HG03571 (cell line): ENCODE measurements around the gene TM4SF5.

ENCODE experiments used
- ATAC-seq: cut with Tn5 transposase; IDR thresholded peaks from one replicate; pipeline ENCODE4 v1.9.1; 2021; ENCODE audit not compliant: unreplicated experiment

The TM4SF5 gene

DNA sequence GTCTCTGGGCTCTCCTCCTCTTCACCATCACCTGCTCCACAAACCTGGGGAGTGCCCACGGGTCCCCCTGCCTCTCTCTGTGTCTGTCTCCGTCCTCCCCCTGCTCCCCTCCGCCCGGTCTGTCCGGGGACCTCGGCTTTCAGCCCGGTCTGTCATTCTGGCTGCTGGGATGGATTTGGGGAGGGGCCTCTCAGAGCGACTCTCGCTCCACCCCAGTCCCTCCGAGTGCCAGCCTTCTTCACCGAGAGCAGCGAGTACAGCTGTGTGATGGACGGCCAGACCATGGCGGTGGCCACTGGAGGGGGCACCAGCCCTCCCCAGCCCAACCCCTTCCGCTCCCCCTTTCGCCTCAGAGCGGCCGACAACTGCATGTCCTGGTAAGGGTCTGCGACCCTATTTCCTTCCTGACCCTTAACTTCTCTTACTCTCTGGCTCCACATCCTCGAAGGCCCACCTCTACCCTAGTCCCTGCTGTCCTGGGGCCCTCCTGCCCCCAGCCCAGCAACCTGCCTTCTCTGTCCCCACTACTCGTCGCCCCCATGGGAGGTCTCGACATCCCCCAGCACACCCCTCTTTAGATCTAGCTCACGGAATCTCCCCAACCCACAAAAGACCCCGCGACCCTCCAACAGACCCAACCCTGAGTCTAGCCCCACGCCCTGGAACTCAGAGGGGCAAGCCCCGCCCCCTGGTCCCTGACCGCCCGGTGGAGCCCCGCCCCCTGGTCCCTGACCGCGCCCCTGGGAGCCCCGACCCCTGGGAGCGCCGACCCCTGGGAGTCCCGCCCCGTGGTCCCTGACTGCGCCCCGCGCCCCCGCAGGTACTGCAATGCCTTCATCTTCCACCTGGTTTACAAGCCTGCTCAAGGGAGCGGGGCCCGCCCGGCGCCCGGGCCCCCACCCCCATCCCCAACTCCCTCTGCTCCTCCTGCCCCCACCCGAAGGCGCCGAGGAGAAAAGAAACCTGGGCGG is 26.4 kb upstream of the TM4SF5 start:
- no peak for ATAC-seq

DNA sequence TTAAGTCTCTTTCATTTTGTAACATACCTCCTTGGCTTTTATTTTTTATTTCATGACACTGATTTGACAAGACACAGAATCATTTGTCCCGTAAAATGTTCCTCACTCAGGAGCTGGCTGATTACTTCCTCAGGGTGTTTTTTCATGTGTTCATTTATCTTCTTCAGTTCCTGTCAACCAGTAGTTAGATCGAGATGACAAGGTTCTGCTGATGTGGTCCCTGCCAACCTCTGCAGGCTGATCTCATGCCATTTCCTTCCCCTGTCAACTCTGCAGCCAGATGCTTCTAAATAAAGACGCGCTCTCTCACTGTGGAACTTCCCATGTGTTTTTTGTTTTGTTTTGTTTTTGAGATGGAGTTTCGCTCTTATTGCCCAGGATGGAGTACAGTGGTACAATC is 23.8 kb upstream of the TM4SF5 start:
- ATAC-seq, result no peak

DNA sequence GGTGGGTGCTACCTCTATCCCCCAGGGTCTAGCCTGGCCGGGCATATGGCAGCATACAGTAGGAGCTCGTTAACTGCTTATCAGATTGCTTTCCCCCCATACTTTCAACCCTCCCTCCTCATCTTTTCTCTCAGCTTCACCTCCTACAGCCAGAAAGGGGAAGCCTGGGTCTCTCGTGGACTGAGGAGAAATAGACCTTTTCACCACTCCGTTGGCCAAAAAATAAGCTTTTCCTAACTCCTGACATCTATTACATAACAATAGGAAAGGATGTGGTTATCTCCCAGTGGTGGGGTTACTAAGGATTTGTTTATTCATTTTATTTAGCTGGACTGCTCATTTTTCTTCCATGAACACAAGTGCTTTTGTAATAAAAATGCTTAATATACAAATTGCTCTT is 23.0 kb upstream of the TM4SF5 start:
- ATAC-seq, result no peak

DNA sequence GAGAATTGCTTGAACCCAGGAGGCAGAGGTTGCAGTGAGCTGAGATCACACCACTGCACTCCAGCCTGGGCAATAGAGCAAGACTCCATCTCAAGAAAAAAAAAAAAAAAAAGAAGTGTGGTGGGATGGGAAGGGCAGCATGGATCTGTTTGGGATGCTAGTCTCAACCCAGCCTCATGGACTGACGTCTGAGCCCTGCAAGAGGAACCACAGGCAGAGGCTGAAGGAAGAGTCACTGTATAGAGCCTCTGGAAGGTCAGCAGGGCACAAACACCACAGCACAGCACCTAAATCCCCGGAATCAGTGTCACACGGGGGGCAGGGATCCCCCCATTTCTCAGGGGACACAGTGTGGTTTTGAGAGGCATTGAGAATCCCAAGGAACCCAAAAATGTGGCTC is 21.1 kb upstream of the TM4SF5 start:
- ATAC-seq, result no peak

DNA sequence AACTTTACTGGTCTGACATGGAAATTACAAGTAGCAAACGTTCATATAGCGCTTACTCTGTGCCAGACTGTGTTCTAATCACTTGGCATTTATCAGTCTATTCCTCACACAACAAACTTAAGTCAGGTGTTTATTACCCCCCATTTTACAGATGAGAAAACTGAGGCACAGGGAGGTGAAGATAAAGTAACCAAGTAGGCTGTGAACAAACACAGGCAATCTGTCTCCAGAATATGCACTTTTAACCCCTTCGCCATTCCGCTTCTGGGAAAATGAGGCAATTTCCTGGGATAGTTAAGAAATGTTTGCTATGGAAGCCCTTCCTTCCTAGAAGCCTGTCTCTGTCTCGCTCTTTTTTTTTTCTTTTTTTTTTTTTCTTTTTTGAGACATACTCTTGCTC is 19.8 kb upstream of the TM4SF5 start:
- no peak for ATAC-seq

DNA sequence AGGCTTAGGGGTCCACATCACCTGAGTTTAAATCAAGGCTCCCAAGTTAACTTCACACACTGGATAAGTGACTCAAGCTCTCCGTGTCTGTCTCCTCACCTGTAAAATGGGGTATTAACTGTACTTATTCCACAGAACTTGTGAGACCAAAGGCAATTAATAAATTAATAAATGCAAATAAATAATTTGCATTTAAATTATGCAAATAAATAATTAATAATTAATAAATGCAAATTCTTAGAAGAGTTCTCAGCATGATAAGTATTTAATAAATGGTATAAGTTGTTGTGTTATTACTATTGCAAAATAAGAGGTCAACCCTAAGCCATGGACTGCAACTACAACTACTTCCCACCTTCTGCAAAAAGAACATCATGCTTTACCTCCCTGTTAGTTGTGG is 18.3 kb upstream of the TM4SF5 start:
- ATAC-seq, result no peak

DNA sequence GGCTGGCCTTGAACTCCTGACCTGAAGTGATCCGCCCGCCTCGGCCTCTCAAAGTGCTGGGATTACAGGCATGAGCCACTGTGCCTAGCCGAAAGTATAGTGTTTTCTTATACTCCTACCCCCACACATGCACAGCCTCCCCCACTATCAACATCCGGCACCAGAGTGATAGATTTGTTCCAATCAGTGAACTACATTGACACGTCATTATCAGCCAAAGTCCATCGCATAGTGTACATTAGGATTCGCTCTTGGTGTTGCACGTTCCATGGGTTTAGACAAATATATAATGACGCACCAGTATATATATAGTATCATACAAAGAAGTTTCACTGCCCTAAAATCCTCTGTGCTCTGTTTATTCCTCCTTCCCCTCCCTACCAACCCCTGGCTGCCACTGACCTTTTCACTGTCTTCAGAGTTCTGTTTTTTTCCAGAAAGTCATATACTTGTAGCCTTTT is 11.9 kb upstream of the TM4SF5 start:
- ATAC-seq, result no peak

DNA sequence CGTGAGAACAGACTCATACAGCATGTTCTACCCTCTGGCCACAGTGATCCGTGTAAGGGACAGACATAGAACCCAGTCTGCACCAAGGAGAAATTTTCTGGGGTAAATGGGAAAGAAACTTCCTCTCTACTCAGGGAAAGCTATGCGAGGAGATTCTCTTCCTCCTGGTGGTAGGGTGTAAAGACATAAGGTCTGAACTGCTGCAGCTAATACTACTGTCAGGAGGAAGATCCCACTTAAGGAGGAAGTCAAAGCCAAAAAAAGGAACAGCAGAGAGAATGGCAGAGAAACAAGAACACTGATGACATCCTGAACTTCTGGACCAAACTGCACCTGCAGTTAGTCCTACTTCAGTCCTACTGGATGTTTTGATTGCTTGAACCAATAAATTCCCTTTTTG is 7.1 kb upstream of the TM4SF5 start:
- no peak for ATAC-seq

DNA sequence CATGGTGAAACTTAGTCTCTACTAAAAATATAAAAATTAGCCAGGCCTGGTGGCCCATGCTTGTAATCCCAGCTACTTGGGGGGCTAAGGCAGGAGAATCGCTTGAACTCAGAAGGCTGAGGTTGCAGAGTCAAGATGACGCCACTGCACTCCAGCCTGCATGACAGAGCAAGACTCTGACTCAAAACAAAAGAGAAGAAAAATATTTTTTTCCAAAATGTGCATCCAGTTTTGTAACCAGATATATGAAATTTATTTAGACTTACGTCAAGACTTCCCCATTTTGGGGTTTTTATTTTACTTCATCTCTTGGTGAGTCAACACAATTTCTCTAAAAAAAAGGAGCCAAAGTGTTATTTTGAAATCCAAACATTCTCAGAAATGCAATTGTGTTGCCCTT is 5.5 kb upstream of the TM4SF5 start:
- ATAC-seq, result no peak

DNA sequence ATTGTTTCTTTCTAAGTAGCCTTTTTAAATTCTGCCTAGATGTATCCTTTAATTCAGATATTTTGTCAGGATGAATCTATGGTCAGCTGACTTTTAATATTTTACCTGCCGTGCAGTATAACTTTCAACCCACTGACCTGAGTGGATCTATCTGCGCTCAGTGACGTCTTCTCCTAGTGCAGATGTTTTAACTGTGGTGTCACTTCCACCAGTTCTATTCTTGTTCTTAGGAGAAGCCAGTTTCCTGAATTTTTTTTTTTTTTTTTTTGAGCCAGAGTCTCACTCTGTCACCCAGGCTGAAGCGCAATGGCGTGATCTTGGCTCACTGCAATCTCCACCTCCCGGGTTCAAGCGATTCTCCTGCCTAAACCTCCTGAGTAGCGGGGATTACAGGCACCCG is 5.0 kb upstream of the TM4SF5 start:
- ATAC-seq, result no peak

DNA sequence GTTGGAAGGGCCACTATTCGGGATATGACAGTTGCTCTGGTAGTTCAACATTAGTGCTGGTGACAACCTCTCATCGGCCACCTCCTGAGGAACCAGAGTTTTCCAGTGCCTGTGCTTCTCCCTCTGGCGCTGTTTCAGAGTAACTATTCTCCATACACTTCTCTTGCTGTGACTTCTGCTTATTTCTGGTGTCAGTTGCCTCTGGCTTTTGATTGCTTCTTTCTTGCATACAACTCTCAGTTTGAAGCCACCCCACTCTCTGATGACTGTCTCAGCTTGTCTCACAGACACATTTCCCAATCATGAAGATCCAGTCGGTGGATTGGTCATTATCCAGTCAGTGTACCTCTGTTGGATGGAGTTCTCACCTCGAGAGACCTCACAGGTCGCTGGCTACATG is 3.4 kb upstream of the TM4SF5 start:
- no peak for ATAC-seq

DNA sequence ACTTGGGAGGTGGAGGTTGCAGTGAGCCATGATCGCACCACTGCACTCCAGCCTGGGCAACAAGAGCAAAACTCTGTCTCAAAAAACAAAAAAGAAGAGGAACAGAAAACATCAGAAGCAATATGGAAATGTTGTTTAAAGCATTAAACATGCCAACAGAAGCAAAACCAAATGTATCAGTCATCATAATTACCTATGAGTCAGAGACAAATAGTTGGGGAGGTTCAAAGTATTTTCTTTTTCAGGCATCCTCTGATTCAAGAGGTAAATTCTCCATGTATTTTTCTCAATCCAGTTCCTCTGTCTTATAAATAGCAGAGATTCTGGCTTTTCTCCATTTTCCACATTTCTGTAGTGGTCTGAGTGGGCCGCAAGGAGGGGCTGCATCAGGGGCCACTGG is 2.1 kb upstream of the TM4SF5 start:
- no peak for ATAC-seq

DNA sequence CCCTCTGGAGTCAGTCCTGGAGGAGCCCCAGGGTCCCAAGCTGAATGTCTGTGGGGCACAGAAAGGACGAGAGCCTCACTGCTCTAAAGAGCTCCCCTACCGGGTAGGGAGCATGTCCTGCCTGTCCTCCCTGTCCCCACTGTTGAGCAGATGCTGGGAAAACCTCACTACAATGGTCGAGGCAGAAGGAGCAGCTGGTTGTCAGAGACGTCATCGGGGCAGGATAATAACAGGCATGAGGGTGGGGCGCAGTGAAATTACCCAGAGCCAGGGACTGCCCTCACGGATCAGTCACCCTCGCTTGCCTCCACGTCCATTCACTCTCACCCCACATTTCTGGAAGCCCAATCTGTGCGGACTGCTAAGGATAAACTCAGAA is 538 bp downstream of the TM4SF5 start:
- no peak for ATAC-seq

DNA sequence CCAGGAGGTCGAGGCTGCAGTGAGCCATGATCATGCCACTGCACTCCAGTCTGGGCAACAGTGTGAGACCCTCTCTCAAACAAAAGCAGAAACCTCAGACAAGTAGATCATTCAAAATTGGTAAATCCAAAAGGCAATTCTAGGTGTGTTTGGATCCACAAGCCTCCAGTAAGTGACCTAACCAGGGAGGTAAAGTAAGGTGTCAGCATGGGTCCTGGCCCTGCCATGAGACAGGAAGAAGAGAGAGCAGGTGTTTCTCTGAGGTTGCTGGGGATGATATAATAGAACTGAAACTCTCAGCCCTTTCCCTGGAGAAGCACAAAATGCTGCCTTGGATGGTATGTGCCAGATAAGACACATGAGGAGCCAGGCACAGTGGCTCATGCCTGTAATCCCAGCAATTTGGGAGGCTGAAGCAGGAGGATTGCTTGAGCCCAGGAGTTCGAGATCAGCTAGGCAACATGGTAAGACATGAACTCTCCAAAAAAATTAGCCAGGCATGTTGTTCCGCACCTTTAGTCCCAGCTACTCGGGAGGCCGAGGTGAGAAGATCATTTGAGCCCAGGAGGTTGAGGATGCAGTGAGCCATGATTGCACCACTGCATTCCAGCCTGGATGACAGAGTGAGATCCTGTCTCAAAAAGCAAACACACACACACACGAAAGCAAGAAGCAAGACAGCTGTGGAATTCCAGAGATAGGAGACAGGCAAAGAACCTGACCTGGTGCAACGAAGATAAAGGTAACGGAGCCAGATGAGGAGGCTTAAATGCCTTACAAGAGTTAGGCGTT is 6.5 kb downstream of the TM4SF5 start:
- ATAC-seq, result no peak

DNA sequence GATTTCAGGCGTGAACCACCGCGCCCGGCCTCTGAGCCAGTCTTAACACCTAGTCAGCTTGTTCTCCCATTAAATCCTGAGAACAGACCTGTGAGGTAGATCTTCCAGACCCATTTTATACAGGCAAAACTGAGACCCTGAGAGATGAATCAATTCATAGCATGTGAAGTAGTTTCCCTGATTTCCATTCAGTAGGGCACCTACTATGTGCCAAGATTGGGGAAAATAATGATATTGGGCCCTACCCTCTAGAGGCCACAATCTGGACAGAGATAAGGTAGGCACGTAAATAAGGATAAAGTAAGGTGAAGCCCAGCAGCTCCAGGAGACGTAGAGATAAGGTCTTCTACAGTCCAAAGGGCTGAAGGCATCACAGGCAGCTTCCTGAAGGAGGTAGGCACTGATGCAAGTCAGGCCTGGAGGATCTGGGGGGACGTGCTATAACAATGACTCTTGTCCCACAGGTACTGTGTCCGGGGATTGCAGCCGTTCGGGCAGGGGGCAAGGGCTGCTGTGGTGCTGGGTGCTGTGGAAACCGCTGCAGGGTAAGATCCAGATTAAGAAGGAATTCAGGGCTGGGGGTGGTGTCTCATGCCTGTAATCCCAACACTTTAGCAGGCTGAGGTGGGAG is 8.8 kb downstream of the TM4SF5 start:
- ATAC-seq, result no peak

DNA sequence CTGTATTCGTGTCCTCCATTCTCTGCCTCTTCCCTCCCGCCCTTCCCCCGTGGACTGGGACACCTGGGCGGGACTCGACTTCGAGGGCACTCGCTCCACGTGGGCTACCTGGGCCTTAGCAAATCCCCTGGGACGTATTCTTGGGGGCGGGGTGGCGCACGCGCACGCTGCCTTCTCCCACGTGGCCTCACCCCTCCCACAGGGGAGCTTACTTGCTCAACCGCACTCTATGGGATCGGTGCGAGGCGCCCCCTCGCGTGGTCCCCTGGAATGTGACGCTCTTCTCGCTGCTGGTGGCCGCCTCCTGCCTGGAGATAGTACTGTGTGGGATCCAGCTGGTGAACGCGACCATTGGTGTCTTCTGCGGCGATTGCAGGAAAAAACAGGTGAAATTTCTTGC is 11.0 kb downstream of the TM4SF5 start:
- ATAC-seq, result no peak

DNA sequence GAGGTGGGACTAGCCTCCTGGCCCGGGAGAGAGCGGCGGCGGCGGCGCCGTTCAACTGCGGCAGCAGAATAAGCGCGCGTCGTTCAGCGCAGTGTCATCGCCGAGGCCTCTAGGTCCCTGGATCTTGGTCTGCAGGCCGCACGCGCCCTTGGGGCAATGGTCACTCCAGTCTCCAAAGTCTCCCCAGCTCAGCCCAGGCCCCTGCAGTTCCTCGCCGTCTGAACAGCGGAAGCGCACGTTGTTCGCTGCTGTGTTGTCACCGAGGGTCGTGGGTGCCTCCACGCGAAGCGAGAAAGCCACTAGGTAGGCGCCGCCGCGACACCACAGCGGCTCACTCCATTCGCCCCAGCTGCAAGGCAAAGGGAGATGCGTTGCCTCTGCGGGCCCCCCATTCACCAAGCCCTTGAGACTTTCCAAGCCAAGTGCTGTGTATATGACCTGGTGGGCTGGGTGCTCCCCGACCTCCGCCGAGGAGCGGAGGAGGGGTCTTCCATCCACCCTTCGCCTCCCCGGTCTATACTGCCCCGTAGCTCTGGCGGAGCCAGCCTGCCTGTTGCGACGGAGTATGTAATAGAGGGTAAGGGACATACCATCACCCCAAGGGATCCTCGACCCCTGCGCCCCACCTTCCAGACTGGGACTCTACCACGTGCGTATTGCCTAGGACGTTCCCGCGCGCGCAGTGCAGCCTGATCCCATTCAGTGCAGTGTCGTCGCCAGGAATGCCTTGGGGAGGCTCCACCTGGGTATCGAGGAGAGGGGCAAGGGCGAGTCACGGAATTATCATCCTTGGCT is 13.8 kb downstream of the TM4SF5 start:
- ATAC-seq, result no peak

DNA sequence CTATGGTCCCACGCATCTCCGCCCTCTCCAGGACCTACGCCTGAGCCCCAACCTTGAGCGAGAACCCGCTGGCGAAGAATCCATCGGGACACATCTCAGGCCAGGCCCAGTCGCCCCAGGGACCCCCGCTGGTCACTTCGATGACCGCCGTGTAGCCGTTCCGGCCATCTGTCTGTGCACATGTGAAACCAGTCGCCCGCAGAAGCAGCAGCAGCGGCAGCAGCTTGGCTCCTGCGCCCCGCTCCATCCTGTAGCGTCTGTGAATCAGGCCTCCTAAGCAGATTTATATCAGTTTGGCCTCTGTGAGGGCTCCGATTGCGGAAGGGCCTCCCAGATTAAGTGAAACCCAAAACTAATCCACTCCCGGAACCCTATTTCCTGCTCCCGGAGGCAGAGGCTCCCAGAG is 14.4 kb downstream of the TM4SF5 start, which contains the start of gene VMO1:
VMO1 (minus strand) TSS at position 259 of the 406 bp plus-strand sequence; CDS start at position 247, 12 bp downstream.
- no peak for ATAC-seq

DNA sequence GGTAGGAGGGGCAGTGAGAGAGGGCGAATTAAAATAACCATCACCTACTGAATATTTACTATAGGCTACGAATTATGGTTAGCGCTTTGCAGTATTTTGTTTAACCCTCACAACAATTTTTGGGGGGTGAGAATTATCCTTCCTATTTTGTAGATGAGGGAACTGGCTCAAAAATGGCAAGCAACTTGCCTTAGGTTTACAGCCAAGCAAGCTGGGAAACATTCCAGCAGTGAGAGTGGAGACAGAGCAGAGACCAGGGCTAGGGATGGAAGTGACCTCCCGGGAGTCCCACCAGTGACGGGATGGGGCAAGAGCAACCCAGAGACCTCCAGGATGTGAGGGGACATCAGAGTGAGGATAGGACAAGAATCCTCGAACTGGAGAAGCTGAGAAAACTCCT is 14.8 kb downstream of the TM4SF5 start:
- no peak for ATAC-seq

DNA sequence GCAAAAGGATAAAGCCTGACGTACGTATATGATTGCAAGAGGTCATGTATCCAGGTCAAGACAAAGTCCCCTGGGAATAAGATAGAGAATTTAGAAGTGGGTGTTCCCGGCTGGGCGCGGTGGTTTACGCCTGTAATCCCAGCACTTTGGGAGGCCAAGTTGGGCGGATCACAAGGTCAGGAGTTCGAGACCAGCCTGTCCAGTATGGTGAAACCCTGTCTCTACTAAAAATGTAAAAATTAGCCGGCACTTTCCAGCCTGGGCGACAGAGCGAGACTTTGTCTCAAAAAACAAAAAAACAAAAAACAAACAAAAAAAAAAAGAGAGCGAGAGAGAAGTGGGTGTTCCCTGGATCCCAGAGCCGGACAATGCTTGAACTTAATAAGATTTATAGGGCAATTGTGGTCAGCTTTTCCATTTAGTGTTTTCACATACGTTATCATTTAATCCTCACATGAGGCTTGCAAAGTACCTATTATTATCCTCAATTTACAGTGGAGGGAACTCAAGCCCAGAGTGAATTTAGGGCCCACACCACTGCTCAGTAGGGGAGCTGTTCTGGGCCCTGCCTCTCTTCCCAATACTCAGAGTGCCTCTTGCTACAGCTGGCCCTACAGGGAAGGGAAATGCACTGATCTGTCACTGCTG is 16.6 kb downstream of the TM4SF5 start:
- ATAC-seq, result no peak
